ENCODE data around the gene UBE2E2.

The UBE2E2 gene

DNA sequence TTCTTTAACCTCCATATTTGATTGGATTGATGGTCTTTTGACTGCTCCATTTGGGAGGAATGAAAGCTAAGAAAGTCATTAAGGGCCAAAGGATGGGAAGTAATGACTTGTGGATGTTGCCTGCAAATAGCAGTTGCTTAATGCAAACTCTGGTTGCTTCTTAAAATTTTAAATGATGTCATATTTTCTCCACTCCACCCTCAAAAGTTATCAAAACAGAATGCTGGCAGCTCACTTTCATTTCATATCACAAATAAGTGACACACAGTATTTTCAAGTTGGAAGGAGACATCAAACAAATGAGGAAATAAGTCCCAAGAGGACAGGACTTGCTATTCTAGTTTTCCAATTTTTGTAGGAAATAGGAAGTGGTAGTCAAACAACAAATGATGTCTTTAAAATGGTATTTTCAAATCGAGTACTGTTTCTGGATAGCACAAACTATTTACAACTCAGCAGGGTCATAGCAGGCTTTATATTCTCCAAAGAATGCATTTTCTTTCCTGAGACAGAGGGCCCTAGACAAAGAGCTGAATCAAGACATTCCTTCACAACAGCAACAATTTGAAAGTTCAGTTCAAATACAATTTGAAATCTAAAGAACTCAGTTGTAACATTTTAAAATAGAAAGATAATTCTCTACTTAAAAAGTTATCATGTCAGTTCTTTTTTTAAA lies 437.5 kb downstream of the UBE2E2 start:
- DNase-seq: no peak
